A673 (cell line): Measurements from ENCODE around the gene SORL1-AS1.

Experiments
- EZH2 ChIP-seq: fragments of 200-600 bp; sonication (generic); IDR thresholded peaks from 2 replicates; pipeline ENCODE4 v1.6.1; 2017; ENCODE audit warnings: borderline replicate concordance, low read depth, mild to moderate bottlenecking, mixed read lengths, antibody characterized with exemption, low read length; ENCODE audit not compliant: poor library complexity, severe bottlenecking
- TF ChIP-seq, protein P1 (sequence below): fragments of 300-800, 200-600 bp; sonication (generic); conservative IDR thresholded peaks from 2 replicates; pipeline ENCODE4 v1.5.1; 2017; ENCODE audit warnings: low read depth, mild to moderate bottlenecking, antibody characterized with exemption, low read length, moderate library complexity, mixed read lengths

DNA sequence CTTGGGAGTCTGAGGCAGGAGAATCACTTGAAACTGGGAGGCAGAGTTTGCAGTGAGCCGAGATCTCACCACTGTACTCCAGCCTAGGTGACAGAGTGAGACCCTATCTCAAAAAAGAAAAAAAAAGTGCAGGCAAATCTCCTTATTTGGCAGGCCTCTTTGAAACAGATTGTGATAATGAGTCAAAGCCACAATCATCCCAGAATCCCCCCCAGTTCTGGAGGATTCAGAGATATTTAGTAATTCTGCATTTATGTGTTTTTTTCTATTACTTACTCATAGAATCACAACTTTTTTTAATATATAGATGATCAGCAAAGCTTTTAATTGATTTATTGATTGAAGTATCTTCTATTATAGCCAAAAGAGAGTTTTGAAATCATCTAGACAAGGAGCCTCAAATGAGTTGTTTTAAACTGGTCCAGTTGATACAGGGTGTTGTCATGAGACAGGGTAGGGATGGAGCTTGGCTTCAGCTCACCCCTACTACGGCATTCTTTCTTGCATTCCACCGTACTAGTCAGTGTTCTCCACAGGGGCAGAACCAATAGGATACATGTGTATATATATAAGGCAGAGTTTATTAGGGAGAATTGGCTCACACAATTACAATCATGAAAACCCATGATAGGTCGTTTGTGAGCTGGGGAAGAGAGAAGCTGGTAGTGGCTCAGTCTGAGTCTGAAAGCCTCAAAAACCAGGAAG lies 39.9 kb downstream of the SORL1-AS1 start:
- TF ChIP-seq, protein P1, sequence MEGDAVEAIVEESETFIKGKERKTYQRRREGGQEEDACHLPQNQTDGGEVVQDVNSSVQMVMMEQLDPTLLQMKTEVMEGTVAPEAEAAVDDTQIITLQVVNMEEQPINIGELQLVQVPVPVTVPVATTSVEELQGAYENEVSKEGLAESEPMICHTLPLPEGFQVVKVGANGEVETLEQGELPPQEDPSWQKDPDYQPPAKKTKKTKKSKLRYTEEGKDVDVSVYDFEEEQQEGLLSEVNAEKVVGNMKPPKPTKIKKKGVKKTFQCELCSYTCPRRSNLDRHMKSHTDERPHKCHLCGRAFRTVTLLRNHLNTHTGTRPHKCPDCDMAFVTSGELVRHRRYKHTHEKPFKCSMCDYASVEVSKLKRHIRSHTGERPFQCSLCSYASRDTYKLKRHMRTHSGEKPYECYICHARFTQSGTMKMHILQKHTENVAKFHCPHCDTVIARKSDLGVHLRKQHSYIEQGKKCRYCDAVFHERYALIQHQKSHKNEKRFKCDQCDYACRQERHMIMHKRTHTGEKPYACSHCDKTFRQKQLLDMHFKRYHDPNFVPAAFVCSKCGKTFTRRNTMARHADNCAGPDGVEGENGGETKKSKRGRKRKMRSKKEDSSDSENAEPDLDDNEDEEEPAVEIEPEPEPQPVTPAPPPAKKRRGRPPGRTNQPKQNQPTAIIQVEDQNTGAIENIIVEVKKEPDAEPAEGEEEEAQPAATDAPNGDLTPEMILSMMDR = no peak
- TF ChIP-seq EZH2 = no peak
